HEK293 (cell line): ENCODE measurements around the gene PCBP3.

Experiments
- GLI4 ChIP-seq: fragments of 450-650 bp; formaldehyde crosslinking; IDR thresholded peaks from 2 replicates; pipeline ENCODE4 v1.5.1; 2016; ENCODE audit warnings: missing biosample characterization, missing genetic modification characterization
- HOXD13 ChIP-seq: sonication (generic); formaldehyde crosslinking; IDR thresholded peaks from 2 replicates; pipeline ENCODE4 v1.8.0; 2022; ENCODE audit warnings: missing genetic modification reagents, borderline replicate concordance
- REST ChIP-seq: fragments of 450-650 bp; formaldehyde crosslinking; IDR thresholded peaks from 2 replicates; pipeline ENCODE4 v1.5.1; 2016; ENCODE audit warnings: missing biosample characterization, missing genetic modification characterization
- ZBTB1 ChIP-seq: fragments of 450-650 bp; formaldehyde crosslinking; IDR thresholded peaks from 2 replicates; pipeline ENCODE4 v1.5.1; 2016; ENCODE audit warnings: missing biosample characterization, missing genetic modification characterization
- ZBTB17 ChIP-seq: fragments of 450-650 bp; formaldehyde crosslinking; IDR thresholded peaks from 2 replicates; pipeline ENCODE4 v1.5.1; 2016; ENCODE audit warnings: missing biosample characterization, missing genetic modification characterization
- ZBTB20 ChIP-seq: fragments of 450-650 bp; formaldehyde crosslinking; IDR thresholded peaks from 2 replicates; pipeline ENCODE4 v1.5.1; 2016; ENCODE audit warnings: missing biosample characterization, missing genetic modification characterization
- ZBTB21 ChIP-seq: fragments of 450-650 bp; formaldehyde crosslinking; IDR thresholded peaks from 2 replicates; pipeline ENCODE4 v1.5.1; 2017; ENCODE audit warnings: missing biosample characterization, missing genetic modification characterization
- ZBTB8A ChIP-seq: fragments of 450-650 bp; formaldehyde crosslinking; IDR thresholded peaks from 2 replicates; pipeline ENCODE4 v1.5.1; 2016; ENCODE audit warnings: missing biosample characterization, missing genetic modification characterization
- ZNF121 ChIP-seq: fragments of 450-650 bp; formaldehyde crosslinking; IDR thresholded peaks from 2 replicates; pipeline ENCODE4 v1.5.1; 2016; ENCODE audit warnings: missing biosample characterization, missing genetic modification characterization
- ZNF174 ChIP-seq: fragments of 450-650 bp; formaldehyde crosslinking; IDR thresholded peaks from 2 replicates; pipeline ENCODE4 v1.5.0; 2017; ENCODE audit warnings: missing biosample characterization, mild to moderate bottlenecking, missing genetic modification characterization
- ZNF707 ChIP-seq: fragments of 450-650 bp; formaldehyde crosslinking; IDR thresholded peaks from 2 replicates; pipeline ENCODE4 v1.5.1; 2016; ENCODE audit warnings: missing biosample characterization, missing genetic modification characterization
- TF ChIP-seq, protein P1 (sequence below): fragments of 450-650 bp; formaldehyde crosslinking; IDR thresholded peaks from 2 replicates; pipeline ENCODE4 v1.5.1; 2016; ENCODE audit warnings: missing biosample characterization, missing genetic modification characterization

DNA sequence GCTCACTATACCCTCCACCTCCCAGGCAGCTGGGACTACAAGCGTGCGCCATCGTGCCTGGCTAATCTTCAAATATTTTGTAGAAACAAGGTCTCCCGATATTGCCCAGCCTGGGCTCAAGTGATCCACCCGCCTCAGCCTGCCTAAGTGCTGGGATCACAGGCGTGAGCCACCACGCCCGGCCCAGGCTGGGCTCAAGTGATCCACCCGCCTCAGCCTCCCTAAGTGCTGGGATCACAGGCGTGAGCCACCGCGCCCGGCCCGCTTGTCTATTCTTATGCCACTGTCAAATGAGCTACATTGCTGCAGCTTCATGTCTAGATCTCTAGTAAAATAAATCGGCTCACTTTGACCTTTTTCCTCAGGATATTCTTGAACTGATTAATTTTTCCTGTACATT is 230.3 kb downstream of the PCBP3 start:
- TF ChIP-seq, protein P1, sequence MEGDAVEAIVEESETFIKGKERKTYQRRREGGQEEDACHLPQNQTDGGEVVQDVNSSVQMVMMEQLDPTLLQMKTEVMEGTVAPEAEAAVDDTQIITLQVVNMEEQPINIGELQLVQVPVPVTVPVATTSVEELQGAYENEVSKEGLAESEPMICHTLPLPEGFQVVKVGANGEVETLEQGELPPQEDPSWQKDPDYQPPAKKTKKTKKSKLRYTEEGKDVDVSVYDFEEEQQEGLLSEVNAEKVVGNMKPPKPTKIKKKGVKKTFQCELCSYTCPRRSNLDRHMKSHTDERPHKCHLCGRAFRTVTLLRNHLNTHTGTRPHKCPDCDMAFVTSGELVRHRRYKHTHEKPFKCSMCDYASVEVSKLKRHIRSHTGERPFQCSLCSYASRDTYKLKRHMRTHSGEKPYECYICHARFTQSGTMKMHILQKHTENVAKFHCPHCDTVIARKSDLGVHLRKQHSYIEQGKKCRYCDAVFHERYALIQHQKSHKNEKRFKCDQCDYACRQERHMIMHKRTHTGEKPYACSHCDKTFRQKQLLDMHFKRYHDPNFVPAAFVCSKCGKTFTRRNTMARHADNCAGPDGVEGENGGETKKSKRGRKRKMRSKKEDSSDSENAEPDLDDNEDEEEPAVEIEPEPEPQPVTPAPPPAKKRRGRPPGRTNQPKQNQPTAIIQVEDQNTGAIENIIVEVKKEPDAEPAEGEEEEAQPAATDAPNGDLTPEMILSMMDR = no peak
- TF ChIP-seq ZBTB1 = no peak
- TF ChIP-seq ZBTB21 (tag by site-specific recombination) = no peak
- TF ChIP-seq GLI4 (tag by site-specific recombination) = no peak
- TF ChIP-seq ZBTB17 (tag by site-specific recombination) = no peak
- no peak for TF ChIP-seq ZNF174 (tag by site-specific recombination)
- TF ChIP-seq ZBTB8A (tag by site-specific recombination) = no peak
- no peak for TF ChIP-seq ZNF707 (tag by site-specific recombination)
- no peak for TF ChIP-seq REST (tag by site-specific recombination)
- no peak for TF ChIP-seq HOXD13 (CRISPR knock-in tag)
- no peak for TF ChIP-seq ZNF121 (tag by site-specific recombination)
- no peak for TF ChIP-seq ZBTB20 (tag by site-specific recombination)
